ENCODE measurements around the gene KCNMB2.
"Not testable (repeated sequence)": the region's sequence is repeated elsewhere in the genome, so short reads cannot be mapped to it uniquely, and the experiment has no call there.

The KCNMB2 gene

DNA sequence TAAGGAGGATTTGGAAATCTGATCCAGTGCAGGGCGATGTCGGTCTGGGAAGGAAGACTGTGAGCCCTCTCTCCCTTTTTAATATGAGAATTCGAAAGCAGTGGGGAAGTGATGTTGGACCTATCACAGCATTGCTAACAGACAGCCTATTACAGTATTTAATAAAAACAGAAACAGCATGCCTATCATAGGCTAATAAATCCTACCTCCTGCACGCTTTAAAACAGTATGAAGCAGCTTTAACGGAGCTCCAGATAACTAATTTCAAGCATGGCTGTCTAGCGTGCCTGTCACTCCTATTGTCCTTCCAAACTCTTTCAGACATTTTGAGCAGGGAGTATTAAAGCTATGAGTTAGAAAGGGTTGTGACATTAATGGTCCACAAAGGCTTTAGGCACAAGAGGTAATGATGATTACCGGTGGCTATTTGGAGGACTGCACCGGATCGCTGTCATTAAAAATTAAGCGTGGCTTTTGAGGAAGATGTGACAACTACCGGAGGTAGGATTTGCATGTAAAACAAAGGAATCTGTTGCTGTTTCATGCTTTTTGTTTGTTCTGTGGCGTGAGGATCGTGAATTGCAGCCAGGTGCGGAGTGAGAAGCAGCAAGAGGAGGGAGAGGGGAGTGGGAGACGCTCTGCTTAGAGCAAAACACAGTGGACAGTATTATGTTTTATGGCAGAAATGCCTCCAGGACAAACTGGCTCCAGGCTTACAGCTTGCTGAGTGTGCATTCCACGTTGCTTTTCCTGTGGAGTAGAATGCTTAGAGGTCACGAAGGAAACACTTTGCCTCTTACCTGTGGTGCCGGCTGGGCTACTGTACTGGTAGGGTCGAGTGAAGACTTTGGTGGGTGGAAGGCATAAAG lies at the start of gene KCNMB2:
Gene KCNMB2 (plus strand): TSS at position 226 of the 869 bp plus-strand sequence.
- DNase-seq (ENCODE audit: low spot score) = peak; percentile 66

DNA sequence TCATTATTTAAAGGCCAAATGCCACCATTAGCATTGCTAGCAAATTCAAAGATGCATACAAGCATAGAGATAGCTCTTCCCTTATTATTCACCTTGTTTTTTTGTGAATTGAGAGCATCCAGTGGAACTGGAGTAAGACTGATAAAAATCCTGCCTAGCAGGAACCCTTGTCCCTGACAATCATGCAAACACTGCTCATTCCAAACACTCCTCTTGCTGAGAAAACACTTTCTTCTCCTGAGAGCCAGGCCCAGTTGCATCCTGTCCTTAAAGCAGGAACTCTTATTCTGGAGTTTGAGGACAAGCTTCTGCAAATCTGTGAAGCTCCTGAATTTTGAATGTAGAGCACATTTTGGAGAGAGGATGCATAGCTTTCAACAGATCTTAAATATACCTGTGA lies 49.3 kb upstream of the KCNMB2 start:
- no peak for DNase-seq (ENCODE audit: low spot score)

DNA sequence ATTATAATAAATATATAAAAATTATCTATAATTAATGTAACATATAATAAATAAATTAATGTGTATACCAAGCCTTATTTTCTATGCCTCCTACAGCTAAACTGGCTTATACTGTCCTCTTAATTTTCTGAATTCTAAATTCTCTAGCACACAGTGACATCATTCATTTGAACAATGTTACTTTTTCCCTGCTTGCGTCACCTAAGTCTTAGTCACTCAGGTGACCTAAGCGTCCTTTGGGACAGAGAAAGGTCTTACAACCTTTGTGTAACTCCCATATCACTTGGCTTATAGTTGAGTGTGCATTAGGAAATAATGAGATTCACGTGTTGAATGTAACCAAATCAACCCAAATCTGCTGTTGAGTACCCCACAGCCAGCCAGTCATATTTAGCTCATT lies 48.5 kb upstream of the KCNMB2 start:
- DNase-seq (ENCODE audit: low spot score) = no peak

DNA sequence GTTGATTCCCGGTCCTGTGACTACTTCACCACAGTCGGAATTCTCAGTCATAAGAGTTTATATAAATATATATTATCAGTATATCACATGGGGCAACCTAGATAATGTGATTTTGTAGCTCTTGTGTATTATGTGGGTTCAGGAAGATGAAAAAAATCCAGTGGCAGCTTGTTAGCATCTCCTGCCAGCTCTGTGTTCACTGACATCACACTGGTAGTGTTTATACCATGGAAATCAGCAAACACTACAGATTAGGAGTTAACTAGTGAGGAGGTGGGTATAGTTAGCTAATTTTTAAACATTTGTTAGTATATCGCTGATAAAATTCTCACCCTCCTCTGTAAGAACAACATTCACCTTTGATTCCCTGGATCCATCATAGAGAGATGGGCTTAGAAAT lies 44.5 kb upstream of the KCNMB2 start:
- DNase-seq (ENCODE audit: low spot score) = no peak

DNA sequence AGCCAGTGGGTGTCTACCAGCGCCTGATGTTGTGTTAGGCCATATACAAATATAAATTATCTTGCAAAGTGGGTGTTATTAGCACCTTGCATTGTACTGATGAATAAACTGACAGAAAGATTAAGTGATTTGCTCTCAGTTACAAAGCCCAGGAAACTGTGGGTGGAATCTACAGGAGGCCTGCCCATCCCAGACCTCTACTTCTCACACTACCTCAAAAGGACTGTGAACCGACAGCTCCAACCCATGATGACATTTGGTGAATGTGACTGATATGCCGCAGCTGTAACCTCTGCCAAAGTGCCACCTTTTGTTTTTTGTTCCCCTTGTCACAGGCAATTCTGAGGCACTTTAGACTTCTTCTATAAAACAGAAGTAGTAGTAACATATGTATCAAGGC lies 43.7 kb upstream of the KCNMB2 start:
- DNase-seq (ENCODE audit: low spot score) = no peak

DNA sequence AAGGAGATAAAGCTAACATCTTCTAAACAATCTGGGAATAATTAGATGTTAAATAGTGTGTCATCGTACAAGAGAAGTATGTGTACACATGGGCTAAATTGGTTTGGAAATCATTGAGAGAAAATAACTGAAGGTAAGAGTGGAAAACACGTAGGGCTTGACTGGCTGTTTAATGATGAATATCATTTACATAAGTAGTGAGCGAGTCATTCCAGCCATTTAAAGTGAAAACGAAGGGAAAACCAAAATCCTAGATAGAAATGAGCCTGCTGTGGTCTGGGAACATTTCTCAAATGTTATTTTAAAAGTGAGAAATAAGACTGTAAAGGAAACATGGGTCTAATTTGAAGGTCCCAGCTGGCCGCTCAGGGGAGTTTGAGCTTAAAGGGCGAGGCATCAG lies 41.9 kb upstream of the KCNMB2 start:
- DNase-seq (ENCODE audit: low spot score) = no peak

DNA sequence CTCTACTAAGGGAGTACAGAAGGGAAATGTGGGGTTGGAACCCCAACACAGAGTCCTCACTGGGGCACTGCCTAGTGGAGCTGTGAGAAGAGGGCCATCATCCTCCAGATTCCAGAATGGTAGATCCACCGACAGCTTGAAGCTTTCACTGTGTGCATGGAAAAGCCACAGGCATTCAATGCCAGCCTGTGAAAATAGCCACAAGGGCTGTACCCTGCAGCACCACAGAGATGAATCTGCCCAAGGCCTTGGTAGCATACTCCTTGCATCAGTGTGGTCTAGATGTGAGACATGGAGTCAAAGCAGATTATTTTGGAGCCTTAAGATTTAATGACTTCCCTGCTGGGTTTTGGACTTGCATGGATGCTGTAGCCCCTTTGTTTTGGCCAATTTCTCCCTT lies 39.3 kb upstream of the KCNMB2 start:
- no peak for DNase-seq (ENCODE audit: low spot score)

DNA sequence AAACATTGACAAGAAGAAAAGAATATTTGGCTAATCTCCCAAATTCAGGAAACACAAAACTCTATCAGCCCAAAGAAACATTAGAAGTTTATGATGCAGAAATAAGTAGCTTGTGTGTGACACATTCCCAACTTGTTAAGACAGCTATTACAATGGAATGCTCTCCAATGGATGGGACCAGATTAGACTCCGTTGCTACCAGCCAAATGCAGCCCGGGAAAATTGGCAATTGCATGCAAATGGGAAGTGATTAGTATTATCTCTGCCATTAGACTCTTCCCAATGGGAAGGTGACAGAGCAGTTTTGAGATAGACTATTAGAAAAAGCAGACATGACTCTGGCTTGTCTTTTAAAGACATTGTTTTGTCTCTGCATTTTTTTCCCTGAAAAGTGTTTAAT lies 37.4 kb upstream of the KCNMB2 start:
- no peak for DNase-seq (ENCODE audit: low spot score)

DNA sequence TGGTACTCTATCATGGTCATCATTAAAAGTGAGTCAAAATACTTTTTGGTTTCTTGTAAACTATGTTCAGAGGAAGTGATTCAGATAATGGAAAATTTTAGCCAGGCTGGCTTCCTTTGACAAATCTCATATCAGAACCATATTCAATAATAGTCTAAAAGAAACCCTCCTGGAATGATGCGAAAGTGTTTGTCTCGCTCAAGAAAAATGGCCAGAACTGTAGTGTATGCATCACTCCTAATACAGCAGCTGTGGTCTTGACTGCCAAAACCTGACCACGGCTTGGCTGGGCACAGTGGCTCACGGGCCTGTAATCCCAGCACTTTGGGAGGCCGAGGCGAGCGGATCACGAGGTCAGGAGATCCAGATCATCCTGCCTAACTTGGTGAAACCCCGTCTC lies 35.6 kb upstream of the KCNMB2 start:
- no peak for DNase-seq (ENCODE audit: low spot score)

DNA sequence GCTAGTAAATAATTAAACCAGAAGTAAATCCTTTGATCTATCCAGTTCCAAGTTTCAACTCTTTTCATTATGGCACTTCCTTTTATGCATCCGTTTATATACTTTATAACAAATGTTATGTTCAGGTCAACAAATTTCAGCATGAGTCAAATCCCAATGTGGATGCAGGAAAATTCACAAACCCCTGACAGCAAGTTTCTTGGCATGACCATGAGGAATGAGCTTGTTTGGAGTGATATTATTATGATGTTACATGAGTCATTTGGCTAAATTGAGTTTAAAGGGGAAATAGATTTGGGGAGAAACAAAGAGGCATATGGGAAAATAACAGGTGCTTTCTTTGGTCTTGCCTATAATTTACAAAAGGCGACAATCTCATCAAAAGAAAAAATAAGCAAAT lies 32.1 kb upstream of the KCNMB2 start:
- no peak for DNase-seq (ENCODE audit: low spot score)

DNA sequence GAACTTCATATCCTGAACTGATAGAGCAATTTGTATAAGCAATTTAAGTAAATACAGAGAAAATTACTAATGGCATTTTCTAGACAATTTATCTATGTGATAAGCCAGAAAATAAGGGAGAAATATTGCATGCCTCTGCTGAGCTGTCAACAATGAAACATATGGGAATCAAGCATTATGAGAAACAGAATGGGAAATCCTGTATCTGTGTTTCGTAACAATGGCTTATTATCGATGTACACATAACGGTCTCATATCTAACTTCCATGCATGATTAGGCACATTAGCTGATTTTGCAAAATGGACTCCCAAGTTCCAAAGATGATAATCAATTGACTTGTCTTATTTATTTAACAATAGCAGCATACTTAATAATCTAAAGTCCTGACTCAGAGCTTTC lies 30.4 kb upstream of the KCNMB2 start:
- DNase-seq (ENCODE audit: low spot score) = no peak

DNA sequence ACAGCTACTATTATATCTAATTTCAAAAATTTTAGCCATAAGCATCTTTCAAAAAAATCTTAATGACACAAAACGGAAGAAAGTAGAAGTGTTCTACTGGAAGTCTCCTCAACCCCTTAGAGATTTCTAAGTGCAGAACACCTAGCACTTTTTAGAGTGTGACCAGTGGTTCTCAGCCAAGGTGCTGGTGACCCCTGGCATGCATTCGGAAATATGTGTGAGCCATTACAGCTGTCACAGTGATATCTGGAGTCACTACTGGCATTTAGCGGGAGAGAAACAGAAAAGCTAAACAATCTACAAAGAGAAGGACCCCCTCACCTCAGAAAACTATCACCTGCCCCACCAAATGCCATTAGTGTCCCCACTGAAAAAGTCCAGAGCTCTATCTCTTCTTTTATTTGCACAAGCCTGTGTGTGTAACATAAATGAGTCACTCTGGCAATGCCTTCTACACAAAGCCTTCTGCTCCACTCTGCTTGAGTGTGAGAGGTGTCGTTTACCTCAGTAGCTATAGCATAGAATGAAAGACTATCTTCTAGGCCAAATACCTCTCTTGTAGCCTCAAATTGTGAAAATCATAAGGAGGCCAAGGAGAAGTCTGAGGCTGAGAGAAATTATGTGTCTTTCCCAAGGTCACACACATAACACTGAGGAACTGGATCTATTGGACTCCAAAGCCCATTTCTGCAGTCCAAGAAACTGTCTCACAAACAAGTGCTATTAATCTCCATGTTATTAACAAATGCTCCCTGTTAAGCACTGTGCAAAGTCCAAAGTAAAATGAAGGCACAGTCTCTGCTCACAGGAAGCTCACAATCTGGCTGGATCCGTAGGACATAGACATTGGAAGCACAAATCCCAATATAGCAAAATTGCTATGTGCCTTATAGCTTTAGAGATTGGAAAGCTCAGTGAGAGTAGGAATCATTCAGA lies 28.5 kb upstream of the KCNMB2 start:
- no peak for DNase-seq (ENCODE audit: low spot score)

DNA sequence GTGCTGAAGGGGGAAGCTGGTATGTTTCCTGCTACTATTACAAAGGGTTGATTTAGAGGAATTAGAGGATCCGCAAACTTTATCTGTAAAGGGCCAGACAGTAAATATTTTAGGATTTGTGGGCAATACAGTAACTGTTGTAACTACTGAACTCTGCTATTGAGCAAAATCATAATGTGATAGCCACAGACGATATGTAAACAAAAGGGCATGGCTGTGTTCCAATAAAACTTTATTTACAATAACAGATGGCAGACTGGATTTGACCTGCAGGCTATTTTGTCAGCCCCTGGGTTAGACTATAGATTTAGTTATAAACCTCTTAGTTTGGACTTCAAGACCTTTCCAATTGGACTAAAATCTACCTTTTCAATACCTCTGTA lies 27.8 kb upstream of the KCNMB2 start:
- no peak for DNase-seq (ENCODE audit: low spot score)

DNA sequence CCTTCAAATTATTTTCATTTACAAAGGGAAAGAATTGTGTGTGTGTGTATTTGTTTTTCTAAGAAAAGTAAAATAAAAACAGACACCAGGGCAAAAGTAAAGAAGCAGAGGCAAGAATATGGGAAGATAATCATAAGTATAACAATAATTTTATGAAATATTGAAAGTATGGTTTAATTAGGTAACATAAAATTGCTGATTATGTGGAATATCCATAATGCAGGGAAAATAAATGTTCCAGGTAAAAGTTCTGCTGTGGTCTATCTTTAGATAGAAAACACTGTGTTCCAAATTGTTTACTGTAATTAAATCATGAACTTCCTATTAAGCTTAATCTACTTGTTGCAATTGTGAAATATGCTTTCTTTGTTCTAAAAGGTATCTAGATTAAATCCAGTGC lies 25.7 kb upstream of the KCNMB2 start:
- DNase-seq (ENCODE audit: low spot score) = no peak

DNA sequence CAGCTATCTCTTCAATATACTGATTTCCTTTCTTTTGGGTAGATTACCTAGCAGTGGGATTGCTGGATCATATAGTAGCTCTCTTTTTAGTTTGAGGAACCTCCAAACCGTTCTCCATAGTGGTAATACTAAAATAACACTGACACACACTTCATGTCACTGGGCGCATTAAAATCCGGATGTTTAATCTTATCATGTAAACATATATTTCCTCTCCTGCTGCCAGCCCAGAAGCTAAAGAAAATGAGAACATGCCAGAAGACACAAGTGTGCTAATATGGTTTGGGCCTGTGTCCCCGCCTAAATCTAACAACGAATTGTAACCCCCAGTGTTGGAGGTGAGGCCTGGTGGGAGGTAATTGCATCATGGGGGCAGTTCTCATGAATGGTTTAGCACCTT lies 23.6 kb upstream of the KCNMB2 start:
- DNase-seq (ENCODE audit: low spot score) = no peak

DNA sequence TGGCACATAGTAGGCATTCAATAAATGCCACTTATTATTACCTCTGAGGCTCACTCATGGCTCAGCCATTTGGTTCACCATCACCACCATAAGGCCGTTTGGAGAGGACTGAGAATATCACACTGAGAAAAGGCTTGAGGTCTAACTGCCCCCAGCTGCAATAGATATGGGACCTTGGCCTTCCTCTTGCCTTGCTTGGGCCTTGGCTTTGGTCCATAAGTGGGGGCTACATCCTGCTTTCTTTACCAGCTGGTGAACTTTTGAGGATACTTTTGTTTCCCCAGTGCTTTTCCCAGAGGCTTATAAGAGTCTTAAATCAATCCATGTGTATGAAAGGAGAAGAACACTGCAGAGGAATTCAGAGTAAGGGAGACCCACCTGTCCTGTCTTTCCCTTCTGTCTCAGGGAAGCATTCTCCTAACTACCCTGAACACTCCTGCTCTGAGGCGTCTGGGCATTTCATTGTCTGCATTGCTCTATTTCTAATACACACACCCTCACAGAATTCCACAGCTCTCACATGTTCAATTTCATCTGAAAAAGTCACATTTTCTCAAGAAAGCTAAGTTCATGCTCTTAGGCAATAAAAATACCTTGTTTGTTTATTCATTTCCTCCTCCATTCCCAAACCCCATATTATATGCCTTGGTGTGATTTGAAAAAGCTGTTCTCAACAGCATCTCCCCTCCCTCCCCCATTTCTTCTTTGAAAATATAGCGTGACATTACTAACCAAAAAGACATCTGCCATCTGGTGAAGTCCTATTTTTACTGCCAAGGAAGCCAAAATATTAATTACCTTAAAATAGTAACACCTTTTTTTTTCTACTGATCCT lies 22.5 kb upstream of the KCNMB2 start:
- no peak for DNase-seq (ENCODE audit: low spot score)

DNA sequence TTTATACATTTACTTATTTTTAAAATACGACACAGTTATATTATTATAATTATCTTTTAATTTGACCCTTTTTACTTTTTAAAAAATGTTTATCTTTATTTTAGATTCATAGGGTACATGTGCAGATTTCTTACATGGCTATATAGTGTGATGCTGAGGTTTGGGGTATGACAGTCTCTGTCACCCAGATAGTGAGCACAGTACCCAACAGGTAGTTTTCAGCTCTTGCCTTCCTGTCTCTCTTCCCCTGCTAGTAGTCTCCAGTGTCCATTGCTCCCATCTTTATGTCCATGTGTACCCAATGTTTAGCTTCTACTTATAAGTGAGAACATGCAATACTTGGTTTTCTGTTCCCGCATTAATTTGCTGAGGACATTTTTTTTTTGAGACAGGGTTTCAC lies 21.8 kb upstream of the KCNMB2 start:
- DNase-seq (ENCODE audit: low spot score) = no peak

DNA sequence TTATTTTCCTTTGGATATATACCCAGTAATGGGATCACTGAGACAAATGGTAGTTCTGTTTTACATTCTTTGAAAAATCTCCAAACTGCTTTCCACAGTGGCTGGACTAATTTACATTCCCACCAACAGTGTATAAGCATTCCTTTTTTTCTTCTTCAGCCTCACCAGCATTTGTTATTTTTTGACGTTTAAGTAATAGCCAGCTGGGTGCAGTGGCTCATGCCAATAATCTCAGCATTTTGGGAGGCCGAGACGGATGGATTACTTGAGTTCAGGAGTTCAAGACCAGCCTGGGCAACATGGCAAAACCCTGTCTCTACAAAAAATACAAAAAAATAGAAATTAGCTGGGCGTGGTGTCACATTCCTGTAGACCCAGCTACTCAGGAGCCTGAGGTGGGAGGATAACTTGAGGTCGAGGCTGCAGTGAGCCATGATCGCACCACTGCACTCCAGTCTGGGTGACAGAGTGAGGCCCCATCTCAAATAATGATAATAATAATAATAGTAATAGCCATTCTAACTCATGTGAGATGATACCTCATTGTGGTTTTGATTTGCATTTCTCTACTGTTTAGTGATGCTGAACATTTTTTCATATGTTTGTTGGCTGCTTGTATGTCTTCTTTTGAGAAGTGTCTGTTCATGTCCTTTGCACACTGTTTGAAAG lies 21.0 kb upstream of the KCNMB2 start:
- DNase-seq (ENCODE audit: low spot score) = not testable (repeated sequence)

DNA sequence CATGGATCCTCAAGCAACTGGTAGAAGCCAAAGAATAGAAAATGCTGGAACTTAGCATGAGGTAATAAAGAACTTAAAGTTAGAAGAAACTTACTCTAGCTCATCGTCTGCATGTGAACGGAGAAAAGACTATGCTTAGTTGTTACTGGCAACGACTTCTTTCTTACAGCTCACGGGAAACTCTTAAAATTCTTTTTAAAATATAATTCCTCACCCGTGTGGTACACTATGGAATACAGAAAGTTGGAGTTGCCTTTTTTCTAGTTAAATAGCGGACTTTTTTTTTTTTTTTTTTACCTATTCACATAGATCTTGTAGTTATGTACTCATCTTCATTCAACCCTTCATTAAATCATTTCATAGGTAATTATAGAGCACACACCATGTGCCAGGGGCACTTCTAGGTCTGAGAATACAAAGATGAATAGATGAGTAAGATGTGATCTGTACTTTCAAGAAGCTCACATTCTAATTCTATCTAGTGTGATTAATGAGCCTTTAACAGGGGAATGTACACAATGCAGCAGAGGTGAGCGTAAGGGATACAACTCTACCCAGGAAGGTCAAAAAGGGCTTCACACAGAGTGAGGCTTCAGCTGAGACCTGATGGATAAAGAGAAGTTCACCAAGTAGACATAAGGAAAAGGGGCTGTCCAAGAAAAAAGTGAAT lies 18.4 kb upstream of the KCNMB2 start:
- DNase-seq (ENCODE audit: low spot score) = no peak

DNA sequence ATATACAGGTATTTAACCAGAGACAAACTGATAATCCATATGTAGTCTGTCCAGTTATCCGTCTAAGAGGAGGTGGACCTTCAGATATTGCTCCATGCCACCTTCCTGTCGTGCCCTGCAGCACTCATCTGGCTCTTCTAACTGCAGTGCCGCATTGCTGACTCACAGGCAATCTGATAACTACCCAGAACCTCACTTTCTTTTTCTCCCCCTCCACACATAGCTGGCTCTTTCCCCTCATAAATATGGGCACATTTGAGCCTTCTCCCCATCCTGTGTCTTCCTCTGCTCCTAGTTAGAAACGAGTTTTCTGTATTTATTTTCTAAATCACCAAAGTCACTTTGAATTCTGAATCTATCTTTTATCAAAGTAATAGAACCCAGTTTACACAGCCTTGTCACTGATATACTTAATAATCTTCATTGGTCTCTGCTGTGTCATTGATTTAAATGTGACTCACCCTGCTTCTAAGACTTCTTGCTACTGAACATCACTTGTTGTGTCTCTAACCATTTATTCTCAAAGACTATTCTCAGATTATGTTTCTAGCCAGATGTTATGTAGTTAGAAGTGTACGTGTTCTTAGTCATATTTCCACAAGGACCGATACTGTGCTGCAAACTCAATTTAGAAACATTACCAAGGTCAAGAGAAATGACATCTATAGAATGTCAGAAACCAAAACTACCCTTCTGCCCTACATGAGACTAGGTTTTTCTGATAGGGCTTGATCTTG lies 17.4 kb upstream of the KCNMB2 start:
- DNase-seq (ENCODE audit: low spot score) = no peak

Measured in left forelimb (tissue), 1 donor.